ENCODE measurements around the gene ISM2.

- TF ChIP-seq CTCF (IDR thresholded peaks at IDR 0.05 in 2 of 3, conservative IDR thresholded peaks at IDR 0.05 in 1 of 3; ENCODE audit: control insufficient read depth in 2 of 3, extremely low read depth in 1 of 3, insufficient read depth in 1 of 3, low read depth in 3 of 3, low read length in 3 of 3) (no peak), ATF2 (IDR thresholded peaks at IDR 0.05; ENCODE audit: low read length) (no peak), EZH2 (IDR thresholded peaks at IDR 0.05; ENCODE audit: borderline replicate concordance, control insufficient read depth, low read depth, low read length) (no peak), CHD4 (IDR thresholded peaks at IDR 0.05) (no peak), SMARCA5 (IDR thresholded peaks at IDR 0.05) (no peak), NFYB (IDR thresholded peaks at IDR 0.05; ENCODE audit: insufficient read depth, low read depth, low read length) (no peak), MYC (IDR thresholded peaks at IDR 0.05; ENCODE audit: insufficient read depth, insufficient read length, insufficient replicate concordance, low read length, severe bottlenecking) (no peak), MAX (IDR thresholded peaks at IDR 0.05; ENCODE audit: low read depth, low read length) (no peak), ZZZ3 (IDR thresholded peaks at IDR 0.05; ENCODE audit: control insufficient read depth, insufficient read length, low read depth) (no peak), KDM1A (IDR thresholded peaks at IDR 0.05; ENCODE audit: borderline replicate concordance) (no peak), ZNF217 (IDR thresholded peaks at IDR 0.05) (no peak)
These were observed 29.1 kb downstream of the ISM2 start for GRCh38 chr14:77469539-77469938.
